Mucosa of rectum (tissue), 2 donors: ENCODE results near the gene FN3KRP.

ENCODE experiments used
- H3K27ac ChIP-seq, 2 donors: one replicate each; pipeline ENCODE4 v1.7.0; 2013; ENCODE audit warnings: inconsistent platforms in 2 of 2, low read depth in 2 of 2, low read length in 2 of 2
- H3K27me3 ChIP-seq, 2 donors: one replicate each; pipeline ENCODE4 v1.7.0; 2013; ENCODE audit warnings: low read length in 2 of 2; ENCODE audit not compliant: control insufficient read depth in 2 of 2, insufficient read depth in 2 of 2
- H3K36me3 ChIP-seq, 2 donors: one replicate each; pipeline ENCODE4 v1.7.0; 2013; ENCODE audit warnings: low read length in 2 of 2; ENCODE audit not compliant: control insufficient read depth in 2 of 2, insufficient read depth in 2 of 2
- H3K4me1 ChIP-seq, 2 donors: one replicate each; pipeline ENCODE4 v1.7.0; 2013; ENCODE audit warnings: low read length in 2 of 2, mild to moderate bottlenecking in 1 of 2; ENCODE audit not compliant: control insufficient read depth in 2 of 2, insufficient read depth in 2 of 2
- H3K4me3 ChIP-seq, 2 donors: one replicate each; pipeline ENCODE4 v1.7.0; 2013; ENCODE audit warnings: low read length in 2 of 2
- H3K9ac ChIP-seq, 2 donors: one replicate each; pipeline ENCODE4 v1.7.0; 2013; ENCODE audit warnings: low read length in 2 of 2, low read depth in 1 of 2, mild to moderate bottlenecking in 1 of 2
- H3K9me3 ChIP-seq, 2 donors: one replicate each; pipeline ENCODE4 v1.7.0; 2013; ENCODE audit warnings: low read length in 2 of 2; ENCODE audit not compliant: control insufficient read depth in 2 of 2
- donor health status: healthy.
- donor health status: Normal muscosa, but diverticular disease.

The FN3KRP gene

DNA sequence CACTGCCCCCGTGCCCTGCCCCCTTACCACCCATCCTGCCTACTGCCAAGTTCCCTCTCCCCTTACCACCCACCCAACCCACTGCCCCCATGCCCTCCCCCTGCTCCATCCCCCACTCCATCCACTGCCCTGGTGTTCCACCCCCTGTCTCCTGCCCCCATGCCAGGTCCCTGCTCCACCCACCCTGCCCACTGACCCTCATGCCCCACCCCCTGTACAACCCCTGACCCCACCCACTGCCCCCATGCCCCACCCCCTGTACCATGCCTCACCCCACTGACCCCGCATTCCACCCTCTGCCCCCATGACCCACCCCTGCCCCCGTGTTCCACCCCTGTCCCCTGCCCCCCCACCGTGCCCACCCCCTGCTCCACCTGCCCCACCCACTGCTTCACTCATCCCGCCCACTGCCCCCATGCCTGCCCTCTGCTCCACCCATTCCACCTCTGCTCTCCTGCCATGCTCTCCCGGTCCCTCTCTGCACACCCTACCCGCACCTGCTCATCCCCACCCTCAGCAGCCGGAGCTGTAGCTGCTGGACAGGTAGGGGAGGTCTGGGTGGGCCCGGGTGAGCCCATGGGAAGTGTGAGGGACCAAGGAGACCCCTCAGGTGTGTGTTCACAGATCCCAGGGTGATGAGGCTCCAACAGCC, 7.4 kb upstream of the FN3KRP start:
- Histone ChIP-seq H3K4me3 (no peak overlapping the region), H3K36me3 (no peaks in the 10 kb centered on the region), H3K27ac (no peak overlapping the region), H3K9me3 (no peaks in the 10 kb centered on the region), H3K4me1 (peaks cover 9 to 27% of the 10 kb centered on the region in 2 donors), H3K9ac (no peak overlapping the region), H3K27me3 (no peaks in the 10 kb centered on the region)

DNA sequence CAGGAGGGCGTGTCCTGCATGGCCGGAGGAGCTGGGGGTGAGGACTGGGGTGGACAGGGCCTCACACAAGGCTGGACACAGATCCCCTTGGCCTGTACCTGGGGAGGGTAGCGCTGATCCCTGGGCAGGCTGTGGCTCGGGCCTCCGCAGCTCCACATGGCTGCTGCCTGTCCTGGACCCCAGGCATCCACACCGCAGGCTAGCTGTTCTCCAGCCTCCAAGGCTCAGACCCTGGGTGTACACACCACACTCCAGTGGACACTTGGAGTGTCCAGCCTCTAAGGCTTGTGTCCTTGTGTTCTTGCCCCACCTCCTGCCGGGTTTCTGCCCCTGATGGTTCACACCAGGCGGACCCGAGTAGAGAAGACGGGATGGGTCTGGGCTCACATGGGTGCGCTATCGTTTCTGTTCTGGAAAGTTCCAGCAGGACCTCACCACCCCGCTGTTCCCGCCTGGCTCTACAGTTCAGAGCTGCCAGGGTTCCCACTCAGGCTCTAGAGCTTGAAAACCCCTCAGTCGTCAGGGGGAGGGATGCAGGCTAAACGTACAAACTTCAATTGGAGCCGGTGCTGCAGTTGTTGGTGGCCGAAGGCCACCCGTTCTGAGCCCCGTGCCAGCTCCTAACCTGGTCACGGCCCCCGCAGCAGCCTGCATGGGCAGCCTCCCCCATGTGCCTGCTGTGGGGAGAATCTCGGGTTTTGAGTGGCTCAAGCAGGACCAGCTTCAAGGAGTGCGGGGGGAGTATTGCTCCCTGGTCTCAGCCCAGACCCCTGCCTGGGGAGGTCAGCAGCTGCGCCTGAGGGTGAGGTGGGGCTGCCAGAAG, 6.6 kb upstream of the FN3KRP start:
- Histone ChIP-seq H3K9me3 (no peaks in the 10 kb centered on the region), H3K27ac (no peak overlapping the region), H3K9ac (no peak overlapping the region), H3K36me3 (no peaks in the 10 kb centered on the region), H3K4me1 (peaks cover 3 to 19% of the 10 kb centered on the region in 2 donors), H3K4me3 (no peak overlapping the region), H3K27me3 (no peaks in the 10 kb centered on the region)

DNA sequence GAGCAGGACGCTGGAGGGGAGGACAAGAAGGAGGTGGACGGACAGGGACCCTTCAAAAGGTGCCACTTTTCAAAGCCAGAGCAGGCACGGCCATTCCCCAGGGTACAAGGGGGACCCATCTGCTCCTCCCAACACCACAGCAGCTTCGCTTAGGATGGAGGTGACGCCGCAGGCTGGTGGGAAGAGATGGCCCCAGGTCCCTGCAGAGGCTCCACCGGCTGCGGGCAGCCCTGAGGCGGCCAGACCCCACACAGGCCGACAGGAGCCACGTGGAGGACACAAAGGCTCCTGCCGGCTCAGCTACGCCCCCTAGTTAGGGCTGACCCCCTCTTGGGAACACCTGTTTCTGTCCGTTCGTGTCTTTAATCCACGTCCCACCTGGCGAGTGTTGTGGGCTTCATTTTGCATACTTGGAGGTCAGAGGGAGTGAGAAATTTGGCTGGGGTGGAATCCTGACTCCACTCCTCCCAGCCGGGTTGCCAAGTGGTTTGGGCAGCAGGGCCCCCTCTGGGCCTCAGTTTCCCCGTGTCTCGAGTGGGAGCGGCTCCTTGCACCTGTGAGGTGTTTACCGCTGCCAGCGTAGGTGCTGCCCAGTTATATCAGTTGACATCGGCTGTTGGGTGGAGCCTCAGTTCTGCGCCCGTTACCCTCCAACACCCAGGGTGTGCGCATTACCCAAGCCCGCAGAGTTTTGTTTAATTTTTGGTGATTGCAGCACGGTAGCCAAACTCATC, 5.8 kb upstream of the FN3KRP start:
- Histone ChIP-seq H3K4me1 (peaks cover 0 to 15% of the 10 kb centered on the region in 2 donors), H3K9ac (no peak overlapping the region), H3K36me3 (no peaks in the 10 kb centered on the region), H3K27ac (no peak overlapping the region), H3K4me3 (no peak overlapping the region), H3K9me3 (no peaks in the 10 kb centered on the region), H3K27me3 (no peaks in the 10 kb centered on the region)

DNA sequence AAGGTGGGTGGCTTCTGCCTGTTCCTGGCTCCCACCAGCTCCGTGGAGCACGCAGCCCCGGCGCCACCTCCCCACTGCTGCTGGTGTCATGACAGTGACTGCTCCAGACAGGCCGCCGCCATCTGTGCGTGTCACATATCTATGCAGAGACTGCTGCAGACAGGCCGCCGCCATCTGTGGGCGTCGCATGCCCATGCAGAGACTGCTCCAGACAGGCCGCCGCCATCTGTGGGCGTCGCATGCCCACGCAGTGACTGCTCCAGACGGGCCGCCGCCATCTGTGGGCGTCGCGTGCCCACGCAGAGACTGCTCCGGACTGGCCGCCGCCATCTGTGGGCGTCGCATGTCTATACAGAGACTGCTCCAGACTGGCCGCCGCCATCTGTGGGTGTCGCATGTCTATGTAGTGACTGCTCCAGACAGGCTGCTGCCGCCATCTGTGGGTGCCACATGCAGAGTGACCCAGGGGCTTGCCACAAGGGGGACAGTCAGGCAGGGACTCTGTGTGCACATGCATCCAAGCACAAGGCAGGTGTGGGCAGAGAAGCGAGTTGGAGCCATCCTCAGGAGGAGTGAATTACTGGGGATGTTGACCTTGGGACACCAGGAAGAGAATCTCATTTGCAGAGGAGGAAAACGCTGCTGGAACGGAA, 3.3 kb upstream of the FN3KRP start:
- Histone ChIP-seq H3K4me1 (peaks cover 8 to 27% of the 10 kb centered on the region in 2 donors), H3K36me3 (no peaks in the 10 kb centered on the region), H3K4me3 (no peak overlapping the region), H3K9ac (no peak overlapping the region), H3K9me3 (no peaks in the 10 kb centered on the region), H3K27ac (no peak overlapping the region), H3K27me3 (no peaks in the 10 kb centered on the region)

DNA sequence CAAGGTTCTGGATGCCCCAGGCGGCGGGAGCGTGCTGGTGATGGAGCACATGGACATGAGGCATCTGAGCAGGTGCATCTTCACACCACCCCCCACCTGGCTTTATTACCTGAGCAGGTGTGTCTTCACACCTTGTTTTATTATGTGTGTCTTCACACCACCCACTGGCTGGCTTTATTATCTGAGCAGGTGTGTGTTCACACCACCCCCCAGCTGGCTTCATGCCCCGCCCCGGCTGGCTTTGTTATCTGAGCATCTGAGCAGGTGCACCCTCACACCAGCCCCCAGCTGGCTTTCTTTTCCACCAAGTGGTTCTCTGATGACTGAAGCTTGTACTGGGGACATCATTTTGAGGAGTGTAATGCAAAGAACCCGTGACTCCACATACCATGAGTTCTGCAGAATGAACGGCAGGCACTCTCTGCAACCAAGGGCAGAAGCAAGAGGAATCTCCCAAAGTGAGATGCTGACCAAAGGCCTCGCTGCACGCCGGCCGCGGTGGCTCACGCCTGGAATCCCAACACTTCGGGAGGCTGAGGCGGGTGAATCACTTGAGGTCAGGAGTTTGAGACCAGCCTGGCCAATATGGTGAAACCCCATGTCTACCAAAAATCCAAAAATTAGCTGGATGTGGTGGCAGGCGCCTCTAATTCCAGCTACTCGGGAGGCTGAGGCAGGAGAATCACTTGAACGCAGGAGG, 2.6 kb downstream of the FN3KRP start:
- Histone ChIP-seq H3K36me3 (peaks cover 27 to 33% of the 10 kb centered on the region in 2 donors), H3K4me3 (no peak overlapping the region), H3K9ac (no peak overlapping the region), H3K27me3 (no peaks in the 10 kb centered on the region), H3K9me3 (no peaks in the 10 kb centered on the region), H3K4me1 (peaks cover 8 to 18% of the 10 kb centered on the region in 2 donors), H3K27ac (no peak overlapping the region)

DNA sequence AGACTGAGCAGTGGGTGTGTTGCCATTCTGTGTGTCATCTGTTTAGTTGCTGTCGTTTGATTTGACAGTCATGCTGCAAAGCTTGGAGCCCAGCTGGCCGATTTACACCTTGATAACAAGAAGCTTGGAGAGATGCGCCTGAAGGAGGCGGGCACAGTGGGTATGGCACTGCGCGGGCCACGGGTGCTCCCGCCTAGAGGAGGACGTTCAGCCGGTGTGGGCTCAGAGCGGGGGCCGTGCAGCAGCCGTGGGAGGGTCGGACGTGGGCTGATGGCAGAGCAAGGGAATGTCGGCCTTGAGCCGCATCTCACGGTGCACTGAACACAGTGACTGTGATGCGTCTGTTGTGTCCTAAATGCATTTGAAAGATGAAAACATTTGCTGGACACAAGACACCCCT, 3.7 kb downstream of the FN3KRP start:
- Histone ChIP-seq H3K27ac (no peak overlapping the region), H3K9me3 (no peaks in the 10 kb centered on the region), H3K36me3 (peaks cover 27 to 33% of the 10 kb centered on the region in 2 donors), H3K4me3 (no peak overlapping the region), H3K27me3 (no peaks in the 10 kb centered on the region), H3K4me1 (peaks cover 8 to 18% of the 10 kb centered on the region in 2 donors), H3K9ac (no peak overlapping the region)

DNA sequence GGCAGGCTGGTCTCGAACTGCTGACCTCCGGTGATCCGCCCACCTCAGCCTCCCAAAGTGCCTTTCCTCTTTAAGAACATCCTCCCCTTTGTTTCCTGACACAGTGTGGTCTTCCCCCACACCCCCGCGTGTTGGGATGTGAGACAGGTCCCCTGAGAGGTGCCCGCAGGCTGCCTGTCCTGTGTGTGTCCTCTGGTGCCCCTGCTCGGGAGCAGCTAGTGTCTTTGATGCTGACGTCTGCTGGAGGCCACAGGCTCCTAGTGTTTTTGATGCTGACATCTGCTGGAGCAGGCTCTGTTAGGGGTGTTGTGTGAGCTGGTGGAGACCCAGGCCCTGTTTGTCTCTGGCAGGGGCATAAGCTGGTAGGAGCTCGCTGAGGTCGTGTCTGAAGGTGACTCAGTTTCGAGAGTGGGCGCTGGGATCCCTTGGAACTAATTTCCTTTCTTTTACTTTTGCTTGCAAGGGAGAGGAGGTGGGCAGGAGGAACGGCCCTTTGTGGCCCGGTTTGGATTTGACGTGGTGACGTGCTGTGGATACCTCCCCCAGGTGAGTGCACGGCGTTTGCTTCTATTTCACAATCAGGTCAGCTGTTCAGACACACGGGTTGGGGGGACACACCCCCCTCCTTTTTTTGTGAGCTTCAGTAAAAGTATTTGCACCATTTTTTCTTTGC, 6.0 kb downstream of the FN3KRP start:
- Histone ChIP-seq H3K4me1 (peaks cover 3 to 9% of the 10 kb centered on the region in 2 donors), H3K27me3 (no peaks in the 10 kb centered on the region), H3K9me3 (no peaks in the 10 kb centered on the region), H3K4me3 (no peak overlapping the region), H3K36me3 (peaks cover 40 to 45% of the 10 kb centered on the region in 2 donors), H3K27ac (no peak overlapping the region), H3K9ac (no peak overlapping the region)

DNA sequence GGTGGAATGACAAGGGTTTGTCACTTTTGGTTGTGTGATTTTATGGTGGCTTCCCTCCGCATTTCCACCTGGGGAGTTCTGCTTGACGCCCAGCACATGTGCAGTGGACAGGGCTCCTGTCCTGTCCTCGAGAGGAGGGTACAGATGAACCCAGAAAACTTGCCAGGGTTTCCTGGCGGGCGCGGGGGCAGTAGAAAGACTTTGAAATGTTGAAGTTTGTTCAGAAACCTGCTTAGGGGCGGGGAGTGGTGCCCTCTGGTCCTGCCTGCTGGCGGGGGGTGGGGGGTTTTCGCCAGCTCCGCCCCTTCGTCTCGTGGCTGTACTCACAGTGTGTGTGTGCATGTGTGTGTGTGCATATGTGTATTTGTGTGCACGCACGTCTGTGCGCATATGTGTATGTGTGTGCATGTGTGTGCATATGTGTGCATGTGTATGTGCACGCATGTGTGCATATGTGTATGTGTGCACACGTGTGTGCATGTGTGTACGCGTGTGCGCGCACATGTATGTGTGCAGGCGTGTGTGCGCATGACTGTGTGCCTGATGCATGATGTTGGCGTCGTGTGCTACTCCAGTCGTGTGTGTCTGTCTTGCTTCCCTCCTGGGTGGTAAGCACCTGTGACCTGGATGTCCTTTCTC, 6.8 kb downstream of the FN3KRP start:
- Histone ChIP-seq H3K4me1 (peaks cover 0 to 1% of the 10 kb centered on the region in 2 donors), H3K4me3 (no peak overlapping the region), H3K9me3 (no peaks in the 10 kb centered on the region), H3K36me3 (peaks cover 46 to 48% of the 10 kb centered on the region in 2 donors), H3K9ac (no peak overlapping the region), H3K27ac (no peak overlapping the region), H3K27me3 (no peaks in the 10 kb centered on the region)

DNA sequence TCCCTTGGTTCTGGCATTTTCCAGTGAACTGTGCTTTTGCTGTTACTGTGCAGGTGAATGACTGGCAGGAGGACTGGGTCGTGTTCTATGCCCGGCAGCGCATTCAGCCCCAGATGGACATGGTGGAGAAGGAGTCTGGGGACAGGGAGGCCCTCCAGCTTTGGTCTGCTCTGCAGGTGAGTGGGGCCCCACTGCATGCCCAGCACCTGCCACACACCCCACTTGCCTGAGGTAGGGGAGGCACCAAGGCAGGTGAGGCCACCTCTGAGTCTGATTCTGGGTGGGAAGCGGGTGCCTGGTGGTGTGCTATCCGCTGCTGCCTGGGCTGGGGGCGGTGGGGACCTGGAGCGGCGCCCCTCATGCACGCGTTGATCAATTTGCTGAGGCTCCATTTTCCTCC, 9.9 kb downstream of the FN3KRP start:
- no peak overlapping the region for H3K27ac ChIP-seq
- no peaks in the 10 kb centered on the region for H3K9me3 ChIP-seq
- no peaks in the 10 kb centered on the region for H3K27me3 ChIP-seq
- H3K4me1 ChIP-seq: no peaks in the 10 kb centered on the region
- no peak overlapping the region for H3K4me3 ChIP-seq
- H3K9ac ChIP-seq: no peak overlapping the region
- H3K36me3 ChIP-seq: peaks cover 35 to 37% of the 10 kb centered on the region in 2 donors
